ENCODE measurements around the gene MKRN2. TPM values are rescaled to one million over a fixed set of nuclear protein-coding genes. Genes with fewer than 3 reads are reported as not detected.

MKRN2 gene
- total and polyA plus RNA-seq, 2 experiments from 2014 or later, result 41.6 to 43.7 TPM

- WGBS, 2 experiments (ENCODE audit: low coverage in 1 of 2, low lambda C conversion rate in 2 of 2, missing lambda C conversion rate in 2 of 2), result 85% methylated on average over 3 of the region's 3 CpGs
- peaks cover 62% of the 10 kb centered on the region for H3K36me3 ChIP-seq (ENCODE audit: low read depth)
- H3K9ac ChIP-seq, result no peak overlapping the region
- H3K27me3 ChIP-seq (replicated peaks; ENCODE audit: insufficient read depth), result no peaks in the 10 kb centered on the region
- DNase-seq, result no peak
- H3K4me2 ChIP-seq (ENCODE audit: unreplicated experiment), result no peak overlapping the region
- no peak overlapping the region for H3K4me3 ChIP-seq
- TF ChIP-seq EZH2phosphoT487 (IDR thresholded peaks at IDR 0.05; ENCODE audit: insufficient read depth, low read depth) (no peak), EZH2 (IDR thresholded peaks at IDR 0.05; ENCODE audit: insufficient read depth, poor library complexity, severe bottlenecking) (no peak)
- in situ Hi-C loops (cut with MboI), result no loop called here
- H3K9me2 ChIP-seq (ENCODE audit: insufficient read depth), result no peaks in the 10 kb centered on the region
- peaks cover 14% of the 10 kb centered on the region for H3K4me1 ChIP-seq (ENCODE audit: insufficient read depth)
- H3K9me3 ChIP-seq (ENCODE audit: low read depth), result no peaks in the 10 kb centered on the region
- peaks cover 35% of the 10 kb centered on the region for H3K79me2 ChIP-seq (ENCODE audit: insufficient read depth)
- H4K20me1 ChIP-seq (ENCODE audit: insufficient read depth), result no peaks in the 10 kb centered on the region
- no peak overlapping the region for H3K27ac ChIP-seq
- peaks cover 71% of the 10 kb centered on the region for H3F3A ChIP-seq (ENCODE audit: insufficient read depth)
- H2AFZ ChIP-seq, result no peak overlapping the region
Measured at GRCh38 chr3:12586403-12586802, 29.5 kb downstream of the MKRN2 start.

DNA sequence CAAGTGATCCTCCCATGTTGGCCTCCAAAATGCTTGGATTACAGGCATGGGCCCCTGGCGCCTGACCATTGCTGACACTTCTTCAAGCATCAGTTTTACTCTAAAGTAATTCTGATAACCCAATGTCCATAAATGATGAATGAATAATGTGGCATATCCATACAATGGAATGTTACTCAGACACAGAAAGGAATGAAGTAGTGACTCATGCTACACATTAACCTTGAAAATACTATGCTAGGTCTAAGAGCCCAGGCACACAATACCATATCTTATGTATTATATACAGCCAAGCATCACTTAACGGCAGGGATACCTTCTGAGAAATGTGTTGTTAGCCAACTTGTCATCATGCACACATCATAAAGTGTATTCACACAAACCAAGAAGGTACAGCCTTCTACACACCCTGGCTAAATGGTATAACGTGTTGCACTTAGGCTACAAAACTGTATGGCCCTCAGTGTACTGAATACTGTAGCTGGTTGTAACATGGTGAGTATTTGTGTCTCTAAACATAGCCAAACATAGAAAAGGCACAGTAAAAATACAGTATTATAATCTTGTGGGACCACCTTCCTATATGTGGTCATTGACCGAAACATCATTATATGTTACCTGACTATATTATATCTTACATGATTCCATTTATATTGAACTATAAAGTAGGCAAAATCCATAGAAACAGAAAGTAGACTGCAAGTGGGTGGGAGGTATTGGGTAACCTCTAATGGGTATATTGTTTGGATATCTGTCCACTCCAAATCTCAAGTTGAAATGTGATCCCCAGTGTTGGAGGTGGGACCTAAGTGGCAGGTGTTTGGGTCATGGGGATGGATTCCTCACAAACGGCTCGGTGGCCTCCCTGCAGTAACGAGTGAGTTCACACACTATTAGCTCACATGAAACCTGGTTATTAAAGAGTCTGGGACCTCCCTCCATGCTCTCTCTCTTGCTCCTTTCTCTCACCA lies 31.4 kb downstream of the MKRN2 start:
- Histone ChIP-seq H3F3A (ENCODE audit: insufficient read depth) (peaks cover 68% of the 10 kb centered on the region), H2AFZ (no peak overlapping the region), H3K9me2 (ENCODE audit: insufficient read depth) (no peaks in the 10 kb centered on the region), H3K4me1 (ENCODE audit: insufficient read depth) (peaks cover 14% of the 10 kb centered on the region), H3K4me3 (no peak overlapping the region), H3K4me2 (ENCODE audit: unreplicated experiment) (no peak overlapping the region), H3K9ac (no peak overlapping the region), H3K9me3 (ENCODE audit: low read depth) (no peaks in the 10 kb centered on the region), H3K36me3 (ENCODE audit: low read depth) (peaks cover 50% of the 10 kb centered on the region), H3K79me2 (ENCODE audit: insufficient read depth) (peaks cover 28% of the 10 kb centered on the region; the same call in 1 of the 2 replicates), H3K27ac (peak overlapping the region; percentile 7; the same call in 1 of the 2 replicates), H4K20me1 (ENCODE audit: insufficient read depth) (no peaks in the 10 kb centered on the region), H3K27me3 (replicated peaks; ENCODE audit: insufficient read depth) (no peaks in the 10 kb centered on the region)
- in situ Hi-C loops (cut with MboI), result no loop called here
- 60% methylated on average over 7 of the region's 7 CpGs for WGBS, 2 experiments (ENCODE audit: low coverage in 1 of 2, low lambda C conversion rate in 2 of 2, missing lambda C conversion rate in 2 of 2)
- no peak for TF ChIP-seq EZH2phosphoT487 (IDR thresholded peaks at IDR 0.05; ENCODE audit: insufficient read depth, low read depth)
- no peak for TF ChIP-seq EZH2 (IDR thresholded peaks at IDR 0.05; ENCODE audit: insufficient read depth, poor library complexity, severe bottlenecking)
- peak; percentile 50 for DNase-seq

DNA sequence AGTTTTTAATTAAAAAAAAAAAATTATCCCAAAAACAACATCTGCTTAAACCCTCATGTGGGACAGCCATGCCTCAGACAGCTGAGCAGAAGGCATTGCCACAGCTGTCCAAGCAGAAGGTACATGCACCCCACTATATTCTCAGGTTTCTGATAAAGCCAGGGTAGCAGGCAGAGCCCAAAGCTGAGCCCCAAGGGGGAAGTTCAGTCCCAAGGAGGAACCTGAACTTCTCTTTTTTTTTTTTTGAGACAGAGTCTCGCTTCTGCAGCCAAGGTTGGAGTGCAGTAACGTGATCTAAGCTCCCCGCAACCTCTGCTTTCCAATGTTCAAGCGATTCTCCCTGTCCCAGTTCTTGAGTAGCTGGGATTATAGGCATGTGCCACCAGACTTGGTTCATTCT lies 33.2 kb downstream of the MKRN2 start:
- Histone ChIP-seq H3K36me3 (ENCODE audit: low read depth) (peaks cover 39% of the 10 kb centered on the region), H4K20me1 (ENCODE audit: insufficient read depth) (no peaks in the 10 kb centered on the region), H3K79me2 (ENCODE audit: insufficient read depth) (peaks cover 22% of the 10 kb centered on the region; the same call in 1 of the 2 replicates), H3F3A (ENCODE audit: insufficient read depth) (peaks cover 51% of the 10 kb centered on the region), H2AFZ (no peak overlapping the region), H3K9ac (no peak overlapping the region), H3K27me3 (replicated peaks; ENCODE audit: insufficient read depth) (no peaks in the 10 kb centered on the region), H3K27ac (no peak overlapping the region), H3K9me3 (ENCODE audit: low read depth) (no peaks in the 10 kb centered on the region), H3K4me1 (ENCODE audit: insufficient read depth) (peaks cover 14% of the 10 kb centered on the region), H3K4me3 (no peak overlapping the region), H3K9me2 (ENCODE audit: insufficient read depth) (no peaks in the 10 kb centered on the region), H3K4me2 (ENCODE audit: unreplicated experiment) (no peak overlapping the region)
- WGBS, 2 experiments (ENCODE audit: low coverage in 1 of 2, low lambda C conversion rate in 2 of 2, missing lambda C conversion rate in 2 of 2), result 97 to 100% methylated on average over 1 to 3 of the region's 4 CpGs
- in situ Hi-C loops (cut with MboI), result no loop called here
- DNase-seq, result no peak
- TF ChIP-seq EZH2 (IDR thresholded peaks at IDR 0.05; ENCODE audit: insufficient read depth, poor library complexity, severe bottlenecking) (no peak), EZH2phosphoT487 (IDR thresholded peaks at IDR 0.05; ENCODE audit: insufficient read depth, low read depth) (no peak)

- H3K4me3 ChIP-seq, result no peak overlapping the region
- H3K4me1 ChIP-seq (ENCODE audit: insufficient read depth), result peaks cover 14% of the 10 kb centered on the region
- no peak for TF ChIP-seq EZH2 (IDR thresholded peaks at IDR 0.05; ENCODE audit: insufficient read depth, poor library complexity, severe bottlenecking)
- no peak for TF ChIP-seq EZH2phosphoT487 (IDR thresholded peaks at IDR 0.05; ENCODE audit: insufficient read depth, low read depth)
- no peaks in the 10 kb centered on the region for H3K27me3 ChIP-seq (replicated peaks; ENCODE audit: insufficient read depth)
- peaks cover 13% of the 10 kb centered on the region; the same call in 1 of the 2 replicates for H3K79me2 ChIP-seq (ENCODE audit: insufficient read depth)
- H3K36me3 ChIP-seq (ENCODE audit: low read depth), result peaks cover 37% of the 10 kb centered on the region; the same call in 1 of the 2 replicates
- no peak for DNase-seq
- no peak overlapping the region for H3K27ac ChIP-seq
- H3K9me2 ChIP-seq (ENCODE audit: insufficient read depth), result no peaks in the 10 kb centered on the region
- no peaks in the 10 kb centered on the region for H4K20me1 ChIP-seq (ENCODE audit: insufficient read depth)
- no peak overlapping the region for H3K9ac ChIP-seq
- H3F3A ChIP-seq (ENCODE audit: insufficient read depth), result peaks cover 38% of the 10 kb centered on the region
- no peak overlapping the region for H2AFZ ChIP-seq
- no peak overlapping the region for H3K4me2 ChIP-seq (ENCODE audit: unreplicated experiment)
- in situ Hi-C loops (cut with MboI), result no loop called here
- 99 to 100% methylated on average over 6 of the region's 6 CpGs for WGBS, 2 experiments (ENCODE audit: low coverage in 1 of 2, low lambda C conversion rate in 2 of 2, missing lambda C conversion rate in 2 of 2)
- H3K9me3 ChIP-seq (ENCODE audit: low read depth), result no peaks in the 10 kb centered on the region
Measured at GRCh38 chr3:12591456-12591855, 34.6 kb downstream of the MKRN2 start.
